ENCODE data around the gene SYT1.

- TF ChIP-seq CTCF (IDR thresholded peaks at IDR 0.05) (no peak), POLR2A (IDR thresholded peaks at IDR 0.05) (no peak)
These were observed 193.8 kb downstream of the SYT1 start for GRCh38 chr12:79058342-79058741.

All from Peyer's patch (tissue), 4 donors.